AG09319 (cell line): ENCODE measurements around the gene WWTR1.

Experiments used
- DNase-seq: peaks from one replicate; pipeline ENCODE4 v3.0.0-alpha.2; 2010; ENCODE audit warnings: low read depth; ENCODE audit errors: extremely low read depth
- CTCF ChIP-seq: IDR thresholded peaks from 2 replicates; pipeline ENCODE4 v1.5.1; 2011; ENCODE audit warnings: low read depth, mild to moderate bottlenecking, inconsistent platforms, low read length, moderate library complexity

WWTR1 gene

DNA sequence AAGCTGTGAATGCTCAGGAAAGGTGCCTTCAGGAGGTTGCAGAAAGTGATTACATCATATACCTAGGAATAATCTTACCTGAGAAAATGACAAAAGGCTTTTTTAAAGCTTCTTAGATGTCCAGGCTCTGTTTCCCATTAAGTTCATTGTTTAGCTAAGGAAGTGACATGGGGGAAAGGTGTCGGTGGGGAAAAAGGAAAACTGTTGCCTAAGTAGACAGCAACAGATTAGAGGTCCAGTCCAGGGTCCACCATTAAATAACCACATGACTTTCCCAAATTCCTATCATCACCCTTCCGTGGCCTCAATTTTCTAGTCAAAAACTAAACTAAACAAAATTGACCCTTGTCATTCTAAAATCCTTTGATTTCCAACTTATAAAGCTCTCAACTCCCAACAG, 4.3 kb downstream of the WWTR1 start:
- no peak for TF ChIP-seq CTCF
- no peak for DNase-seq

DNA sequence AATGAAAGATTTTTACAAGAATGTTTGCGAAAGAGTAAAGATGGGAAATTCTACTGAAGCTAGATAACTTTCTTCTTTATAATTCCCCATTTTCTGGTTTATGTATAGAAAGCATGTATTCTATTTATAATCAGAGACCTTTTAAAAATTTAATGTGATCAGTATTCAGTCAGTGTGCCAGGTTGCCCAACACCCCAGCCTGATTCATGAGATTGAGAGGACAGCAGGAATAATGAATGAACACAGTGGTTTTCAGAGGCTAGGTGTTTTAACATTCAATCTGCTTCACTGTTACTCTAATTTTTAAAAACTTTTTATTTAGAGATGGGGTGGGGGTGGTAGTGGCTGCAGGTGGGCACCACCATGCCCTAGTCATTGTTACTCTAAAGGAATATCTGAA, 4.7 kb downstream of the WWTR1 start:
- no peak for TF ChIP-seq CTCF
- no peak for DNase-seq

DNA sequence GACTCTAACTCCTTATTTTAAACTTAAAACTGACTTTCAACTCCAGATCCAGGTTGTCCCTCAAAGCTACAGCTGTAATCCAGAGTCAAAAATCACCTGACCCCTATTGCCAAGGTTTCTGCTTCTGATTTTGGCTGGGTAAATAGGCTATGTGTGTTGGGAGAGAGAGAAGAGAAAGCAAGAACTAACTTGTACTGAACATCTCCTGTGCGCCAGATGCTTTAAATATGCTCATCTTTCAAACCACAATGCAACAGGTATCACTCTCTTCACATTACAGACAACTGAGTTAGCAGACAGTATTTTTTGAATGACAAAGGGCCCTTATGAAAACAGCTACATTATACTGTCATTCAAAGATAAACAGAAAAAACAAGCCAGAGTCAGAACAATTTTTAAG, 7.0 kb downstream of the WWTR1 start:
- no peak for TF ChIP-seq CTCF

GRCh38 chr3:149648525-149648924, 9.3 kb downstream of the WWTR1 start:
- no peak for TF ChIP-seq CTCF
- no peak for DNase-seq

More for the DNA sequence above, 7.0 kb downstream of the WWTR1 start:
- DNase-seq: no peak

- no peak for DNase-seq
- TF ChIP-seq CTCF: no peak
Measured at GRCh38 chr3:149647812-149648211, 10.0 kb downstream of the WWTR1 start.

- no peak for DNase-seq
- TF ChIP-seq CTCF: no peak
Measured at GRCh38 chr3:149647285-149647684, 10.5 kb downstream of the WWTR1 start.

DNA sequence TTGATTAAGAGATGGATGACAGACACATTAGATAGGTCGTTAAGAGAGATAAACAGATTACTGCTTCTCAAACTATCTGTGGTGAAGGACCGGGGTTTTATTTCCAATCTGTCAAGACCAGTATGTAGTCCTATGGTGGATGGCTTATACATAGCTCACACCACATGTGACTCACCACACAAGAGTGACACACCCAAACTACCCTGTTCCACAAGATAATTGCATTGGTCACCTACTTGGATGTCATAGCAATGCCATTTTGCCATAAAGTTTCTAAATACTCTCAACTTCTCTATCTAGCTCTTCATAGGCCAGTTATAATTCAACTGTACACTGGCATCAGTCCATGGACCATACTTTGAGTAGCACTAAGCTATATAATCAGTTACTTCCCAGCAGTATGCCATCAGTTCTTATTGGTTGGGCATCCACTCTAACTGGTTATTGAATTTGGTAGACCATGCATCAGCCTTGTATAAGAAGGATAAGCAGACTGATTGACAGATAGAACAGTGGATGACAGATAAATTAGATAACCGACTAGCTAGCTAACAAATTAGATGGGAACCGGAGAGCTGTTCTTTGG, 11.6 kb downstream of the WWTR1 start:
- DNase-seq: no peak
- TF ChIP-seq CTCF: no peak
